Upper lobe of left lung (tissue), 4 donors: ENCODE results near the gene SPACDR.

Experiments
- CTCF ChIP-seq, 6 experiments: fragments of 450-650 bp in 4 of 6; fragments of 200-600 bp in 2 of 6; sonication (generic) in 2 of 6; IDR thresholded peaks; one replicate each; pipeline ENCODE4 v1.5.1; 2016 to 2019; ENCODE audit warnings: antibody characterized with exemption in 6 of 6
- POLR2A ChIP-seq, 4 donors: fragments of 450-650 bp; IDR thresholded peaks; one replicate each; pipeline ENCODE4 v1.5.1; 2016 to 2017; ENCODE audit warnings: antibody characterized with exemption in 4 of 4, mild to moderate bottlenecking in 2 of 4

GRCh38 chr7:100406767-100407166 lies 57.3 kb downstream of the SPACDR start:
- TF ChIP-seq CTCF (IDR thresholded peaks at IDR 0.05) = no peak
- TF ChIP-seq POLR2A (IDR thresholded peaks at IDR 0.05) = no peak
